Activated T-helper 2 cell treated with anti-CD3 and anti-CD28 coated beads, Interferon-gamma antibody, Interleukin-2, Interleukin-4, amounts not matched to agents 10 μg/mL and 5 μg/mL and 100 μg/mL, durations not matched to agents 14 hours and 24 hours and 36 hours (primary cell): Measurements from ENCODE around the gene MLYCD. TPM values are rescaled to one million over a fixed set of nuclear protein-coding genes. Genes with fewer than 3 reads are reported as not detected.
"Not testable (repeated sequence)": the region's sequence is repeated elsewhere in the genome, so short reads cannot be mapped to it uniquely, and the experiment has no call there.

ENCODE experiments used
- DNase-seq: peaks from one replicate; pipeline ENCODE4 v3.0.0; 2021; ENCODE audit warnings: low spot score
- H3K27ac Mint-ChIP-seq: one replicate; pipeline ENCODE4 v1.8.0; 2021; ENCODE audit warnings: mixed read lengths
- H3K27me3 Mint-ChIP-seq: one replicate; pipeline ENCODE4 v1.8.0; 2021; ENCODE audit warnings: low read depth, mixed read lengths
- H3K36me3 Mint-ChIP-seq: one replicate; pipeline ENCODE4 v1.8.0; 2021; ENCODE audit warnings: low read depth, mixed read lengths
- H3K4me1 Mint-ChIP-seq: one replicate; pipeline ENCODE4 v1.8.0; 2021; ENCODE audit warnings: low read depth, mixed read lengths
- H3K4me3 Mint-ChIP-seq: one replicate; pipeline ENCODE4 v1.8.0; 2021; ENCODE audit warnings: low read depth, mild to moderate bottlenecking, moderate library complexity, mixed read lengths
- H3K9me3 Mint-ChIP-seq: one replicate; pipeline ENCODE4 v1.8.0; 2021; ENCODE audit warnings: mixed read lengths
- intact Hi-C: fragments of 100-400 bp; cut with micrococcal nuclease; formaldehyde crosslinking; loops from one replicate; pipeline ENCODE4 v1.15.1; 2023
- total RNA-seq: library from RNA; stranded (reverse); gene quantifications from 2 replicates; pipeline ENCODE4 v1.2.3, GENCODE V29; 2022

Gene MLYCD
- total RNA-seq, 1 donor from 2014 or later = 6.1 TPM

GRCh38 chr16:83941546-83941945 lies 42.6 kb downstream of the MLYCD start:
- H3K27me3 Mint-ChIP-seq, intact Hi-C loops, H3K4me3 Mint-ChIP-seq, H3K36me3 Mint-ChIP-seq, H3K4me1 Mint-ChIP-seq, H3K9me3 Mint-ChIP-seq, DNase-seq, H3K27ac Mint-ChIP-seq: not testable (repeated sequence)

GRCh38 chr16:83942074-83942473 lies 43.2 kb downstream of the MLYCD start:
- no peak for DNase-seq

GRCh38 chr16:83942815-83943515 lies 44.0 kb downstream of the MLYCD start:
- Mint-ChIP-seq H3K9me3 (no peaks in the 10 kb centered on the region), H3K4me1 (peaks cover 6% of the 10 kb centered on the region), H3K36me3 (no peaks in the 10 kb centered on the region), H3K27me3 (no peaks in the 10 kb centered on the region), H3K27ac (no peak overlapping the region), H3K4me3 (no peak overlapping the region)
- DNase-seq = no peak
- intact Hi-C loops = no loop called here

More at GRCh38 chr16:83942074-83942473, 43.2 kb downstream of the MLYCD start:
- Mint-ChIP-seq H3K36me3 (no peaks in the 10 kb centered on the region), H3K4me1 (peaks cover 6% of the 10 kb centered on the region), H3K27me3 (no peaks in the 10 kb centered on the region), H3K9me3 (no peaks in the 10 kb centered on the region), H3K4me3 (no peak overlapping the region), H3K27ac (no peak overlapping the region)
- intact Hi-C loops = no loop called here

DNA sequence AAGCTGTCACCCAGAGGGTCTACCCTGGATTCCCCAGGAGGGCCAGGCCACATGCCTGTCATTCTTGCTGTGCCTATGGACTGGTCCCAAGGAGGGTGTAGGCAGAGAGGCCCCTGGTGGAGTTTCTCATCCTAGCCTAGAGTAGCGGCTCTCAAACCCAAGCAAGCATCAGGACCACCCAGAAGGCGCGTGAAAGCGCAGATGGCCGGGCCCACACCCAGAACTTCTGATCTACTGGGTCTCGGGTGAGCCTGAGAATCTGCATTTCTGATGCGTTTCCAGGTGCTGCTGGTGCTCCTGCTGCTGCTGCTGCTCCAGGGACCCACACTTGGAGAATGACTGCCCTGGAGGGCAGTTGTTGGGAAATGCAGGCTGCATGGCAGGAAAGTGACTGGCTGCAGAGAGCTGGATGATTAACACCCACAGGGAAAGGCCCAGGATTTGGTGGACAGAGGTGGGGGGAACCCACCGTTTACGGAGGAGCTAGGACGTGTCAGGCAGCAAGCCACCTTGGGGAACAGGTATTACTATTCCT lies 44.7 kb downstream of the MLYCD start:
- Mint-ChIP-seq H3K4me1 (peaks cover 6% of the 10 kb centered on the region), H3K27me3 (no peaks in the 10 kb centered on the region), H3K36me3 (no peaks in the 10 kb centered on the region), H3K27ac (no peak overlapping the region), H3K9me3 (no peaks in the 10 kb centered on the region), H3K4me3 (no peak overlapping the region)
- no peak for DNase-seq
- intact Hi-C loops = no loop called here

GRCh38 chr16:83945587-83945986 lies 46.7 kb downstream of the MLYCD start:
- H3K4me3 Mint-ChIP-seq = no peak overlapping the region
- no peak for DNase-seq
- H3K27me3 Mint-ChIP-seq = no peaks in the 10 kb centered on the region
- no peaks in the 10 kb centered on the region for H3K4me1 Mint-ChIP-seq
- H3K27ac Mint-ChIP-seq = no peak overlapping the region
- H3K36me3 Mint-ChIP-seq = no peaks in the 10 kb centered on the region
- no peaks in the 10 kb centered on the region for H3K9me3 Mint-ChIP-seq
- intact Hi-C loops = no loop called here

GRCh38 chr16:83946154-83946780 lies 47.4 kb downstream of the MLYCD start:
- H3K4me1 Mint-ChIP-seq = no peaks in the 10 kb centered on the region
- no peak for DNase-seq
- no peak overlapping the region for H3K27ac Mint-ChIP-seq
- H3K9me3 Mint-ChIP-seq = peaks cover 4% of the 10 kb centered on the region
- no peaks in the 10 kb centered on the region for H3K27me3 Mint-ChIP-seq
- H3K36me3 Mint-ChIP-seq = no peaks in the 10 kb centered on the region
- intact Hi-C loops = no loop called here
- H3K4me3 Mint-ChIP-seq = no peak overlapping the region

DNA sequence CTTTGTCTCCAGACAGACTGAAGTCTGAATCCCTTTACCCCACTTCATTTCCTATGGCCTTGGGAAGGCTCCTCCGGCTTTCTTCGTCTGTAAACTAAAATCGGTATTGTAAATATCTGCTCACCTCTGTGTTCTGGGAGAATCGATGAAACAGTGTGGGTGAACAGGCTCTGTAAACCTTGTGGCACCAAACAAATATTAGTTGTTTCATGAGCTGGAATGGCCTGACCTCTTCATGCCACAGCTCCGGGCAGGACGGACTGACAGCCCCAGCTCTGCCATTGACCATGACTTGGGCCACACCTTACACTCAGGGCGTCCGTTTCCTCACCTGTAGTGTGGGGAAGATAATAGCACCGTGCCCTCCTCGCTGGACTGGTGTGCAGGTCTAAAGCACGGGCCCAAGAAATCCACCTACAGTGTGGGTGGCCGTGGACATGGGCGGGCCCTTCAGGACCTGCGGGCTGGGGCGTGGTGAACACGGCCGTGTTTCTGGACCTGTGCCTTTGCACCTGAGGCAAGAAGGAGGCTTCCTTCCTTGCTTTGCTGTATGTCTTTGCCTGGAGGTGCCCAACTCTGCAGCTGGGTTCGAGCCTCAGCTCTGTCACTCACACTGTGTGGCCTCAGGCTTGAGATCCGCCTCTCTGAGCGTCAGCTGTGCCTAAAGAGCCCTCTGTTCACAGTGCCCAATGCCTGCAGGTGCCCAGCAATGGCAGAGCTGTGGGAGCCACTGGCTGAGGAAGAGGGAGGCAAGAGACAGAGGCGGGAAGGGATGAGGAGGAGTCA lies 48.1 kb downstream of the MLYCD start:
- no peak for DNase-seq
- no peaks in the 10 kb centered on the region for H3K27me3 Mint-ChIP-seq
- no peaks in the 10 kb centered on the region for H3K36me3 Mint-ChIP-seq
- no peak overlapping the region for H3K4me3 Mint-ChIP-seq
- no peaks in the 10 kb centered on the region for H3K4me1 Mint-ChIP-seq
- intact Hi-C loops = no loop called here
- peaks cover 6% of the 10 kb centered on the region for H3K9me3 Mint-ChIP-seq
- H3K27ac Mint-ChIP-seq = no peak overlapping the region

DNA sequence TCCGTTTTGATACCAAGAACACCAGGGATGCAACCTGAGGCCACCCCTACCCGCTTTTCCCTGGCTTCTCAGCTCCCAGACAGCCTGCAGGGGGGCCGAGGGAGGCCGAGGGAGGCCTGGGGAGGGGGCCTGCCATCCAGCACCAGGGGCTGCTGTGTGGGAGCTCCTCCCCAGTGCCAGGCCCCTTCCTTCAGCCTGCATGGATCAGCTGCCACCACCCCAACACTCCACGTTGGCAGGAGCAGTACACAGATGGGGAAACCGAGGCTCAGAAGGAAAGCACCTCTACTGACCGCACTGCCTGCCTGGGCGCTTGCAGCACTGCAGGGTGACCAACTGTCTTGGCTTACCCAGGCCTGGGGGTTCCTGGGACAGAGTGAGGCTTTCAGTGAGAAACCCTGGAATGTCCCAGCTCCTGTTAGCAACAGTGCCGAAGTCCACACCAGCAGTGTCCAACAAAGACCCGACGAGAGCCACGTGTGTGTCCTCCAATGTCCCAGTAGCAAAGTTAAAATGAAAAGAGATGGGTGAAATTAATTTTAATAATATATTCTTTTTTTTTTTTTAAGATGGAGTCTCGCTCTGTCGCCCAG lies 48.8 kb downstream of the MLYCD start:
- DNase-seq = no peak
- H3K27ac Mint-ChIP-seq = no peak overlapping the region
- no peaks in the 10 kb centered on the region for H3K4me1 Mint-ChIP-seq
- H3K4me3 Mint-ChIP-seq = no peak overlapping the region
- no peaks in the 10 kb centered on the region for H3K36me3 Mint-ChIP-seq
- peaks cover 6% of the 10 kb centered on the region for H3K9me3 Mint-ChIP-seq
- H3K27me3 Mint-ChIP-seq = no peaks in the 10 kb centered on the region
- intact Hi-C loops = no loop called here

- DNase-seq = no peak
- H3K4me3 Mint-ChIP-seq = no peak overlapping the region
- intact Hi-C loops = no loop called here
- H3K36me3 Mint-ChIP-seq = no peaks in the 10 kb centered on the region
- H3K27me3 Mint-ChIP-seq = peaks cover 3% of the 10 kb centered on the region
- H3K4me1 Mint-ChIP-seq = peaks cover 5% of the 10 kb centered on the region
- H3K9me3 Mint-ChIP-seq = peaks cover 6% of the 10 kb centered on the region
- H3K27ac Mint-ChIP-seq = no peak overlapping the region
Measured at GRCh38 chr16:83948914-83949723, 50.2 kb downstream of the MLYCD start.

- peaks cover 6% of the 10 kb centered on the region for H3K9me3 Mint-ChIP-seq
- peaks cover 9% of the 10 kb centered on the region for H3K4me1 Mint-ChIP-seq
- peaks cover 8% of the 10 kb centered on the region for H3K27me3 Mint-ChIP-seq
- intact Hi-C loops = no loop called here
- no peak overlapping the region for H3K27ac Mint-ChIP-seq
- DNase-seq = no peak
- H3K4me3 Mint-ChIP-seq = no peak overlapping the region
- H3K36me3 Mint-ChIP-seq = no peaks in the 10 kb centered on the region
Measured at GRCh38 chr16:83949724-83950001, 50.7 kb downstream of the MLYCD start.

DNA sequence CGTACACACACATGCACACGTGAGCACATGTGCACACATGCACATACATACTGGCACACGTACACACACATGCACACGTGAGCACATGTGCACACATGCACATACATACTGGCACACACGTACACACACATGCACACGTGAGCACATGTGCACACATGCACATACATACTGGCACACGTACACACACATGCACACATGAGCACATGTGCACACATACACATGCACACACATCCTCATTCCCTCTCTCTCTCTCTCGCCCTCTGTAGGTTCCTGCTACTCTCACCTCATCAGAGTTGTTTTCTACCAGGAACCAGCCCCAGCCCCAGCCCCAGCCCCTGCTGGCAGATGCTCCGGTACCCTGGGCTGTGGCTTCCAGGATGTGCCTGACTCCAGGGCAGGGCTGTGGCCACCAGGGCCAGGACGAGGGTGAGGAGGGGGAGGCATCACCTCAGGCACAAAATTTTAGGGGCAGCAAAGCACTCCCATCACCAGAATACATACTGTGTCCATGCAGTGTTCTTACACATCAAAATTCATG lies 52.0 kb downstream of the MLYCD start:
- H3K4me3 Mint-ChIP-seq, intact Hi-C loops, H3K9me3 Mint-ChIP-seq, H3K36me3 Mint-ChIP-seq, H3K4me1 Mint-ChIP-seq, H3K27ac Mint-ChIP-seq, DNase-seq, H3K27me3 Mint-ChIP-seq: not testable (repeated sequence)

GRCh38 chr16:83951544-83951943 lies 52.6 kb downstream of the MLYCD start:
- H3K4me3 Mint-ChIP-seq = no peak overlapping the region
- H3K27ac Mint-ChIP-seq = no peak overlapping the region
- intact Hi-C loops = no loop called here
- peaks cover 10% of the 10 kb centered on the region for H3K4me1 Mint-ChIP-seq
- H3K27me3 Mint-ChIP-seq = peaks cover 10% of the 10 kb centered on the region
- no peaks in the 10 kb centered on the region for H3K36me3 Mint-ChIP-seq
- DNase-seq = no peak
- H3K9me3 Mint-ChIP-seq = peaks cover 6% of the 10 kb centered on the region
